K562 (cell line): ENCODE results near the gene ABCG1. TPM values are rescaled to one million over a fixed set of nuclear protein-coding genes. Genes with fewer than 3 reads are reported as not detected.

ENCODE experiments used
- ATAC-seq: fragments of 200-7000 bp; cut with Tn5 transposase; 3 replicates; pipeline ENCODE4 v1.9.1; 2020; ENCODE audit warnings: moderate library complexity
- BruUV-seq: library from RNA; stranded (reverse); fragments of 400-500 nt; replicated peaks from 2 replicates; lab custom pipeline; 2021; lab: Mats Ljungman, UMichigan
- CTCF ChIA-PET: fragments of 300-600 bp; formaldehyde crosslinking; extraction: SDS; loops from one replicate; lab custom pipeline; 2021; ENCODE audit warnings: low intra/inter-chr PET ratio; lab: Yijun Ruan, JAX
- POLR2A ChIA-PET: fragments of 300-600, 350-650 bp; sonication (Branson Sonifier 250); formaldehyde crosslinking; extraction: SDS; loops from one replicate; lab custom pipeline; 2021; ENCODE audit warnings: antibody characterized with exemption, inconsistent platforms; lab: Yijun Ruan, JAX
- DNase-seq, 4 experiments: peaks; one replicate each; pipeline versions ENCODE4 v3.0.0 to v3.0.0-alpha.2; 2011 to 2018; ENCODE audit warnings: low spot score in 3 of 4, mixed read lengths in 3 of 4; ENCODE audit errors: extremely low read depth in 1 of 4
- FAIRE-seq: peaks from 2 replicates; lab custom pipeline; 2011; peaks lifted over from hg19 to GRCh38; lab: Jason Lieb, UNC
- H2AFZ ChIP-seq: 2 replicates; pipeline ENCODE4 v1.6.0; 2011; ENCODE audit warnings: low read depth, low read length, control low read depth, inconsistent platforms
- H3K27ac ChIP-seq: fragments of 200-600 bp; 3 replicates; pipeline ENCODE4 v1.8.0; 2011; ENCODE audit warnings: low read depth, mild to moderate bottlenecking, control low read depth, inconsistent platforms, low read length, moderate library complexity, mixed read lengths; ENCODE audit errors: extremely low read depth
- H3K27me3 ChIP-seq, 2 experiments: fragments of 300-600 bp in 1 of 2; 2 replicates in 1 of 2; 3 replicates in 1 of 2; pipeline versions ENCODE4 v1.6.0 to v1.8.0; 2011; ENCODE audit warnings: inconsistent platforms in 2 of 2, low read length in 2 of 2, mild to moderate bottlenecking in 1 of 2, mixed read lengths in 1 of 2, moderate library complexity in 1 of 2; ENCODE audit not compliant: control insufficient read depth in 2 of 2, insufficient read depth in 2 of 2
- H3K36me3 ChIP-seq: fragments of 300-600 bp; 3 replicates; pipeline ENCODE4 v1.8.0; 2011; ENCODE audit warnings: mild to moderate bottlenecking, low read length, inconsistent platforms; ENCODE audit not compliant: control insufficient read depth, insufficient read depth
- H3K4me1 ChIP-seq, 2 experiments: fragments of 200-600 bp in 1 of 2; replicated peaks in 1 of 2; 2 replicates in 1 of 2; 3 replicates in 1 of 2; pipeline versions ENCODE4 v1.5.1 to v1.8.0; 2011; ENCODE audit warnings: inconsistent platforms in 2 of 2, low read length in 2 of 2, mild to moderate bottlenecking in 1 of 2, mixed read lengths in 1 of 2, moderate library complexity in 1 of 2; ENCODE audit not compliant: control insufficient read depth in 2 of 2, insufficient read depth in 2 of 2
- H3K4me2 ChIP-seq: 2 replicates; pipeline ENCODE4 v1.6.1; 2011; ENCODE audit warnings: low read length, control low read depth, inconsistent platforms, mixed read lengths; ENCODE audit not compliant: insufficient read depth
- H3K4me3 ChIP-seq: fragments of 200-600 bp; sonication (generic), shearing (Covaris generic); 2 replicates; pipeline ENCODE4 v1.5.1; 2016; ENCODE audit warnings: control low read depth, inconsistent platforms
- H3K79me2 ChIP-seq: fragments of 200-600 bp; 3 replicates; pipeline ENCODE4 v1.8.0; 2011; ENCODE audit warnings: low read length, inconsistent platforms; ENCODE audit not compliant: control insufficient read depth, insufficient read depth
- H3K9ac ChIP-seq, 2 experiments: 2 replicates each; pipeline versions ENCODE4 v1.6.0 to v1.6.1; 2011; ENCODE audit warnings: low read depth in 2 of 2, low read length in 2 of 2, control low read depth in 1 of 2, inconsistent platforms in 1 of 2, mild to moderate bottlenecking in 1 of 2, mixed read lengths in 1 of 2; ENCODE audit not compliant: insufficient read depth in 1 of 2
- H3K9me1 ChIP-seq: one replicate; pipeline ENCODE4 v1.6.0; 2011; ENCODE audit warnings: inconsistent platforms, mild to moderate bottlenecking, low read length, moderate library complexity; ENCODE audit not compliant: control insufficient read depth, insufficient read depth
- H3K9me3 ChIP-seq: replicated peaks from 2 replicates; pipeline ENCODE4 v1.5.1; 2011; ENCODE audit warnings: low read depth, low read length, inconsistent platforms; ENCODE audit not compliant: control insufficient read depth, insufficient read depth
- H4K20me1 ChIP-seq: replicated peaks from 2 replicates; pipeline ENCODE4 v1.6.1; 2011; ENCODE audit warnings: low read length, inconsistent platforms, mixed read lengths; ENCODE audit not compliant: control insufficient read depth, insufficient read depth
- HDAC3 ChIP-seq: fragments of 450-650 bp; IDR thresholded peaks from 2 replicates; pipeline ENCODE4 v1.6.1; 2018; ENCODE audit warnings: borderline replicate concordance, mild to moderate bottlenecking, moderate library complexity; ENCODE audit not compliant: partially characterized antibody
- KAT2B ChIP-seq: IDR thresholded peaks from one replicate; pipeline ENCODE4 v1.6.1; 2012; ENCODE audit warnings: low read depth, mild to moderate bottlenecking, control low read depth, inconsistent platforms, low read length, moderate library complexity
- NUFIP1 ChIP-seq: fragments of 450-650 bp; IDR thresholded peaks from 2 replicates; pipeline ENCODE4 v1.6.1; 2018; ENCODE audit not compliant: partially characterized antibody
- ZBED1 ChIP-seq: IDR thresholded peaks from 2 replicates; pipeline ENCODE4 v1.6.1; 2014
- WGBS: fragments of 100-300 bp; shearing (Covaris generic); methylation state at CpG from one replicate; pipeline ENCODE4 v1.1.6; 2016; ENCODE audit warnings: low coverage, mixed read lengths; ENCODE audit not compliant: insufficient coverage; ENCODE audit errors: missing lambda C conversion rate; 5-methylcytosine and 5-hydroxymethylcytosine counted together
- in situ Hi-C: fragments of 300-500 bp; cut with MboI; formaldehyde crosslinking; loops from 4 replicates; pipeline ENCODE4 v1.15.0; 2018; ENCODE audit warnings: inconsistent platforms, mixed read lengths
- intact Hi-C: fragments of 100-400 bp; cut with micrococcal nuclease; formaldehyde crosslinking; loops from 2 replicates; pipeline ENCODE4 v1.14.2; 2022
- polyA plus RNA-seq, 8 experiments: library from polyadenylated mRNA; depleted of rRNA in 4 of 8; stranded (reverse) in 5 of 8; unstranded in 3 of 8; fragments of >200 nt; fragmentation: Nextera tagmentation in 2 of 8; fragmentation: Illumina TruSeq in 1 of 8; extraction: Ambion mirVana in 2 of 8; extraction: Trizol in 1 of 8; gene quantifications; 2 replicates each; pipeline versions ENCODE4 v1.2.1 to v1.2.3, GENCODE V29; 2011 to 2014; ENCODE audit warnings: inconsistent platforms in 1 of 8, missing spikeins in 1 of 8
- total RNA-seq, 7 experiments: library from RNA; depleted of rRNA in 6 of 7; stranded (reverse); fragments of >200 nt in 6 of 7; fragmentation: Illumina TruSeq in 2 of 7; extraction: Trizol in 2 of 7; gene quantifications; 2 replicates each; pipeline versions ENCODE4 v1.2.1 to v1.2.3, GENCODE V29; 2011 to 2021; ENCODE audit warnings: low replicate concordance in 1 of 7
- TF ChIP-seq, protein P1 (sequence below): fragments of 250-450 bp; sonication (Bioruptor Pico); IDR thresholded peaks from 2 replicates; pipeline ENCODE4 v1.4.0; 2020

ABCG1 gene
- total and polyA plus RNA-seq, 9 of the 15 experiments (the other 6 are each of a cell fraction or from before 2014, with no cell fraction given), result 0.04 to 0.09 TPM; not detected in 7

DNA sequence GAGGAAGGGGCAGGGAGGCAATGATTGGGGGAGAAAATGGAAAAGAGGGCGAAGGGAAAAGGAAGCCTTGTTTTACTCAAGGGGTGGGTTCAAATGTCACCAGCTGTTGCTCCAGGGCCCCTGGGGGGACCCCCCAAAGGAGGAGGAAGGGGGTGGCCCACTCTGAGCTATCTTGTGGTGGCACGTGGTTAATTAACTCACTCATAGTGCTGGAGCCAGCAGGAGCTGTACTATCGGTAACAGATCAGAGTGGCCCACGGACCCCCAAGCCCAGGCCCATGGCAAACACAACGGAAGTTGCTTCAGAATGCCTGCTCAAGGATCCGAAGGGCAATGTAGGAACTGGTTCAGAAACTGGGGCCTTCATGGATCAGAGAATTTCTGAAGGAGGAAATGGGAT, 124.6 kb downstream of the ABCG1 start:
- Histone ChIP-seq H3K4me2 (no peak overlapping the region), H3K9me1 (no peaks in the 10 kb centered on the region), H3K36me3 (no peaks in the 10 kb centered on the region), H2AFZ (no peak overlapping the region), H3K79me2 (no peaks in the 10 kb centered on the region), H4K20me1 (no peaks in the 10 kb centered on the region), H3K9me3 (no peaks in the 10 kb centered on the region), H3K9ac (no peak overlapping the region), H3K4me1 (peaks cover 0 to 4% of the 10 kb centered on the region in 2 experiments; a peak in 1 of 5 replicates), H3K27ac (no peak overlapping the region), H3K4me3 (no peak overlapping the region), H3K27me3 (peaks cover 32 to 68% of the 10 kb centered on the region in 2 experiments)
- WGBS, result 3% methylated on average over 6 of the region's 6 CpGs
- ChIA-PET POLR2A (no interaction called here), CTCF (no interaction called here)
- intact Hi-C loops, result no loop called here
- FAIRE-seq (no peak), ATAC-seq (no peak), DNase-seq (no peak)
- no TSS peak for BruUV-seq
- in situ Hi-C loops, result no loop called here
- TF ChIP-seq, protein P1, sequence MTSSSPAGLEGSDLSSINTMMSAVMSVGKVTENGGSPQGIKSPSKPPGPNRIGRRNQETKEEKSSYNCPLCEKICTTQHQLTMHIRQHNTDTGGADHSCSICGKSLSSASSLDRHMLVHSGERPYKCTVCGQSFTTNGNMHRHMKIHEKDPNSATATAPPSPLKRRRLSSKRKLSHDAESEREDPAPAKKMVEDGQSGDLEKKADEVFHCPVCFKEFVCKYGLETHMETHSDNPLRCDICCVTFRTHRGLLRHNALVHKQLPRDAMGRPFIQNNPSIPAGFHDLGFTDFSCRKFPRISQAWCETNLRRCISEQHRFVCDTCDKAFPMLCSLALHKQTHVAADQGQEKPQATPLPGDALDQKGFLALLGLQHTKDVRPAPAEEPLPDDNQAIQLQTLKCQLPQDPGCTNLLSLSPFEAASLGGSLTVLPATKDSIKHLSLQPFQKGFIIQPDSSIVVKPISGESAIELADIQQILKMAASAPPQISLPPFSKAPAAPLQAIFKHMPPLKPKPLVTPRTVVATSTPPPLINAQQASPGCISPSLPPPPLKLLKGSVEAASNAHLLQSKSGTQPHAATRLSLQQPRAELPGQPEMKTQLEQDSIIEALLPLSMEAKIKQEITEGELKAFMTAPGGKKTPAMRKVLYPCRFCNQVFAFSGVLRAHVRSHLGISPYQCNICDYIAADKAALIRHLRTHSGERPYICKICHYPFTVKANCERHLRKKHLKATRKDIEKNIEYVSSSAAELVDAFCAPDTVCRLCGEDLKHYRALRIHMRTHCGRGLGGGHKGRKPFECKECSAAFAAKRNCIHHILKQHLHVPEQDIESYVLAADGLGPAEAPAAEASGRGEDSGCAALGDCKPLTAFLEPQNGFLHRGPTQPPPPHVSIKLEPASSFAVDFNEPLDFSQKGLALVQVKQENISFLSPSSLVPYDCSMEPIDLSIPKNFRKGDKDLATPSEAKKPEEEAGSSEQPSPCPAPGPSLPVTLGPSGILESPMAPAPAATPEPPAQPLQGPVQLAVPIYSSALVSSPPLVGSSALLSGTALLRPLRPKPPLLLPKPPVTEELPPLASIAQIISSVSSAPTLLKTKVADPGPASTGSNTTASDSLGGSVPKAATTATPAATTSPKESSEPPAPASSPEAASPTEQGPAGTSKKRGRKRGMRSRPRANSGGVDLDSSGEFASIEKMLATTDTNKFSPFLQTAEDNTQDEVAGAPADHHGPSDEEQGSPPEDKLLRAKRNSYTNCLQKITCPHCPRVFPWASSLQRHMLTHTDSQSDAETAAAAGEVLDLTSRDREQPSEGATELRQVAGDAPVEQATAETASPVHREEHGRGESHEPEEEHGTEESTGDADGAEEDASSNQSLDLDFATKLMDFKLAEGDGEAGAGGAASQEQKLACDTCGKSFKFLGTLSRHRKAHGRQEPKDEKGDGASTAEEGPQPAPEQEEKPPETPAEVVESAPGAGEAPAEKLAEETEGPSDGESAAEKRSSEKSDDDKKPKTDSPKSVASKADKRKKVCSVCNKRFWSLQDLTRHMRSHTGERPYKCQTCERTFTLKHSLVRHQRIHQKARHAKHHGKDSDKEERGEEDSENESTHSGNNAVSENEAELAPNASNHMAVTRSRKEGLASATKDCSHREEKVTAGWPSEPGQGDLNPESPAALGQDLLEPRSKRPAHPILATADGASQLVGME (CRISPR knock-in tag), result no peak
- no peak for TF ChIP-seq ZBED1
- TF ChIP-seq KAT2B, result no peak
- no peak for TF ChIP-seq NUFIP1
- no peak for TF ChIP-seq HDAC3
